Activated CD4-positive, CD25-positive, alpha-beta regulatory T cell (primary cell): ENCODE data around the gene FHIP2A.
A peak's percentile ranks its signal among the peaks of the same experiment; 100 is the strongest.
"Not testable (repeated sequence)": the region's sequence is repeated elsewhere in the genome, so short reads cannot be mapped to it uniquely, and the experiment has no call there.

ENCODE experiments used
- DNase-seq, 4 experiments: peaks; one replicate each; lab custom pipeline; 2025; lab: John Stamatoyannopoulos, UW

FHIP2A gene, protein sequence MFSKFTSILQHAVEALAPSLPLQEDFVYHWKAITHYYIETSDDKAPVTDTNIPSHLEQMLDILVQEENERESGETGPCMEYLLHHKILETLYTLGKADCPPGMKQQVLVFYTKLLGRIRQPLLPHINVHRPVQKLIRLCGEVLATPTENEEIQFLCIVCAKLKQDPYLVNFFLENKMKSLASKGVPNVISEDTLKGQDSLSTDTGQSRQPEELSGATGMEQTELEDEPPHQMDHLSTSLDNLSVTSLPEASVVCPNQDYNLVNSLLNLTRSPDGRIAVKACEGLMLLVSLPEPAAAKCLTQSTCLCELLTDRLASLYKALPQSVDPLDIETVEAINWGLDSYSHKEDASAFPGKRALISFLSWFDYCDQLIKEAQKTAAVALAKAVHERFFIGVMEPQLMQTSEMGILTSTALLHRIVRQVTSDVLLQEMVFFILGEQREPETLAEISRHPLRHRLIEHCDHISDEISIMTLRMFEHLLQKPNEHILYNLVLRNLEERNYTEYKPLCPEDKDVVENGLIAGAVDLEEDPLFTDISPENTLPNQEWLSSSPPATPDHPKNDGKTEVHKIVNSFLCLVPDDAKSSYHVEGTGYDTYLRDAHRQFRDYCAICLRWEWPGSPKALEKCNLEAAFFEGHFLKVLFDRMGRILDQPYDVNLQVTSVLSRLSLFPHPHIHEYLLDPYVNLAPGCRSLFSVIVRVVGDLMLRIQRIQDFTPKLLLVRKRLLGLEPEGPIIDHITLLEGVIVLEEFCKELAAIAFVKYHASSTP

DNA sequence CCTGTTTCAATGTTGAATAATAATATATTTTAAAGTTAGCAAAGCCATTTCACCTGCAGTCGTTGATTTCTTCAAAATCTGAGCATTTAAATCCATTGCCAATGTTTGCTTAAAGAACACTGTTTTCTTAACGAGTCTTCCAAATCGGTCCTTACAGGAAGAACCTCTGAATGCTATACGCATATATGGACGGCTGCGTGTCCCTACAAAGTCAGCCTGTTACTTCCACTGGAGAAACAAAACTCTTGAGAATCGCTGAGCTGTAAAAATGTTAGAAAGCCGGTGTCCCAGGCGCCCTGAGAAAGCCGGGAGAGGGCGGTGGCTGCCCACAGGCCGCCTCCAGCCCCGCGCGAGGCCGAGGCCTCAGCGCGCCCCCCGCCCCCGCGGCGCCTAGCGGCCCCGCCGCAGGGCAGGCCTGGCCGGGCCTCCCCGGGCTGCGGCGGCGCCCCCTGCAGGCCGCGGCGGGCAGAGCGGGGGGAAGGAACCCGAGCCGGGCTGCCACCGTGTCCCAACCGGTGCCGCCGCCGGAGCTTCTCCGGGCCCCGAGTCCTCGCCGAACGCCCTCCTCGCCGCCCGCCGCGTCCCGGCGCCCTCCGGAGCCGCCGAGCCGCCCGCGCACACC lies at the start of gene FHIP2A:
Gene FHIP2A, plus strand, starts transcription at position 488 of the 622 bp plus-strand sequence. CDS start 299 bp downstream, outside the sequence.
- peak; percentile 65 to 76 (median 72) for DNase-seq

DNA sequence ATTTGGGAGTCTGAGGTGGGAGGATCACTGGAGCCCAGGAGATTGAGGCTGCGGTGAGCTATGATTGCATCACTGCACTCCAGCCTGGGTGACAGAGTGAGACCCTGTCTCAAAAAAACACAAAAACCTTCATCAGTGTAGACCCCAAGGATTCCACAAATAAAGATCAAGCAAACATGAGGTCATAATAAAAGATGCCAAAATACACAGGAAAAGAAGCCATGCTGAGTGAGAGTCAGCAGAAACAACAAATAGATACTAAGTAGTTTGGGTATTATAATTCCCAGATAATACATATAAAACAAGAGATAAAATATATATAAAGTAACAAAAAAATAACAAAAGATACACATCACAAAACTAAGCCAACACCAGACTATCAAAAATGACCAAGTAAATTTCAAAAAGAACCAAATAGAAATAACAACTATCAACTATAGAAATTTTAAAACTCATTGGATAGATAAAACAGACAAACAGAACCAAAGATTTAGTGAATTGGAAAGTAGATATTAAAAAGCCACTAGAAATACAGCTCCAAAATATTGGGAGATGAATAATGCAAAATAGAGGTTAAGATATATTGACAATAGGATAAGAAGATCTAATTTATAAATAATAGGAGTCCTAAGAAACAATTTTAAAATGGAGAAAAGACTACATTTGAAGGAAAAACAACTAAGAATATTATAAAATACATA lies 48.9 kb upstream of the FHIP2A start:
- no peak for DNase-seq

DNA sequence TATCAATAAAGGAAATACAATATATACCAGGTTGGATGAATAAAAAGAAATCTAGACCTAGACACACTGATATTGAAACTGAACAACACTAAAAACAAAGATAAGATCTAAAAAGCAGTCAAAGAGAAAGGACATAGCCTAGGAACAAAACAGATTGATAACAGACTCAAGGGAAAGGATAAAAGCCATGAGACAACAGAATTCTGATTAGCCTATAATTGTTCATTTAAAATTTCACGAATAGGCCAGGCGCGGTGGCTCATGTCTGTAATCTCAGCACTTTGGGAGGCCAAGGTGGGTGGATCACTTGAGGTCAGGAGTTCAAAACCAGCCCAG lies 48.4 kb upstream of the FHIP2A start:
- no peak for DNase-seq

DNA sequence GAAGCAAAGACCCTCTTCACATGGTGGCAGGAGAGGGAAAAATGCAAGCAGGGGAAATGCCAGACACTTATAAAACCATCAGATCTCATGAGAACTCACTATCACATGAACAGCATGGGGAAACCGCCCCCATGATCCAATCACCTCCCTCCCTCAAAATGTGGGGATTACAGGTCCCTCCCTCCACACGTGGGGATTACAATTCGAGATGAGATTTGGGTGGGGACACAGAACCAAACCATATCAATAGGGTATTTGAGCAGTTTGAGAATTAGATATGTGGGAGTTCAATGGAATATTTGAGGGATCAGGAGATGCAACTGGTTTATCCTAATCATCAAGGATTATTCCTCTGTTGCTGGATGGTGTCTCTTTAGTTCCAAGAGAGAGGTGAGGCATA lies 46.5 kb upstream of the FHIP2A start:
- not testable (repeated sequence) for DNase-seq

DNA sequence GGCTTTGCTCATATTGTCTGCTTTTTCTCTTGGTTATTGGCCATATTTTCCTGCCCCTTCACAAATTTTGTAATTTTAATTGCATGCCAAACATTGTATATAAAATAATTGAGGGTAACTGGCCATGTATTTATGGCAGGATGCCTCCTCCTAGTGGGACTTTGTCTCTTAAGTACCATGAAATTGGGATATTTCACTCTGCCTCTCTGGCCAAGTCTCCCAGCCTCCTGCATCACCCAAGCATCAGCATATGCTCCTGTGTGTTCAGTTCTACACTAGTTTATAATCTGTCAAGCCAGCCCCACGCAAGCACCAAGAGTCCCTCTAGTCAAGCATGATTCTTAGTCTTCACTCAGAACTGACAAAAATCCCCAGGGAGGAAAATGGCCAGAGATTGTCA lies 44.2 kb upstream of the FHIP2A start:
- no peak for DNase-seq

DNA sequence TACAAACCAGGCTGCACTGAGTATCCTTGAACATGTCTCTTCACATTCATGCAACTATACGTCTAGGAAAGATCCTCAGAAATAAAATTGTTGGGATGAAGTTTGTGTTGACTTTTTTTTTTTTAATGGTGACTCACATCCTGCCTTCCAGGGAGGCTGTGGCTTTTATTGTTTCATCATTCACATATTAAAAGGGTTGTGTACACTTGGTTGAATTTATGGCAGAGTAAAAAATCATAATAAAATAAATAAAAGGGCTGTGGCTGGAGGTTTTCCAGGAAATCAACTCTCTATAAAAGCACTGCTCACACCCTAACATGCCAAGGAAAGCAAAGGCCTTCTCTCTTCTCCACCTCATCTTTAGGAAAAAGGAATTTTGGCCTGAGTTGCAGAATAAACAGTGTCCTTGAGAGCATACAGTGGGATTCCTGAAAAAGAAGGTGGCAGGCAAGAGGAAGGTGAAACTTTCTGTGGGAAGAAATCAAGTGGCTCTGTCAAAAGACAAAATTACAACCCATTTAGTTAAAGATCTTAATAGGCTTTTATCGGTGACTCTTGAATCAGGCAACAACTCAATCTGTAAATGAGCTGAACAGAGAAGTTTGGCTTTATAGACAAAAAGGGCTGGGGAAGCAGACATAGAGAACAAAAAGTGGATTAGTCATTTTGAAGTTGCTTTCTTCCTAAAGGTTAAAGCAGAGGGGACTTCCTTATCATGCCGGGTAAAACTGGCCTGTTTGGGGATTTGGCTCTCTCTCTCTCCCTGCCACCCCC lies 41.6 kb upstream of the FHIP2A start:
- no peak for DNase-seq

DNA sequence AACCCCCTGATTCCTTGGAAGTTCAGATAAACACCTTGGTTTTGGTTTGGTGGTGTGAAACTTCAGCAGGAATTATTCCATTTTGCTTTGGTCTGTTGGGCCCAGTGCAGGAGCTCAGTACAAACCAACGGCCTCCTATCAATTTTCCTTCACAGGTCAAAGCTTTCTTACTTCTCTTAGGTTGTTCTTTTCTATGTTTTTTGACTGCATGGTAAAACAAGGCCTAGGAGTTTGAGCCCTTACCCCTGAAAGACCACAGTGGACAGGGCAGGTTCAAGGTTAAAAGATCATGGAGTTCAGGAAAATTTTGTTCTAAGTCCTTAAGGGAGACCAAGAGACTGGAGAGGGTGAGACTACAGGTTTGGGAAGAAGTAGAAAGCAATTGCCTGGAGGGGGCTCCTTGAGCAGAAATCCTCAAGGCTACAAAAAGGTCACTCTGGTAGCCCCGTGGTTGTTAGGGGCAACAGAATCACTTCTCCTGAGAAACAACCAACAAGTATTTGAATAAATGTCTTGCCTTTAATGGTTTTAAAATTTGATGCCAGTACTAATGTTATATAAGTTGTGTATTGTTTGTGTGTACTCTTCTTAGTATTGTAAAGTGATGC lies 40.9 kb upstream of the FHIP2A start:
- DNase-seq = no peak

DNA sequence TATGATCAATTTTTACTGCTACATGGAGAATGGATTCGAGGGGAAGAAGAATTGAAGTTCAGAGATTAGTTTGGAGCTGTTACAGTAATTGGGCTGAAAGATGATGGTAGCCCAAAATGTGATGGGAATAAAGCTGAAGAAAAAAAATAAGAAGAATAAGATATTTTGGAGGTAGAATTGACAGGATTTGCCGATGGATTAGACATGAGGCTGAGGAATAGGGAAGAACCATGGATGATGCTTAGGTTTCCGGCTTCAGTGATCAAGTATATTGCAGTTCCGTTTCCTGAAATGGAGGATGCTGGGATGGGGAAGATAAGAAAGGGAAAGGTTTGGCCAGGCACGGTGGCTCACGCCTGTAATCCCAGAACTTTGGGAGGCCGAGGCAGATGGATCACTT lies 38.9 kb upstream of the FHIP2A start:
- DNase-seq = no peak

DNA sequence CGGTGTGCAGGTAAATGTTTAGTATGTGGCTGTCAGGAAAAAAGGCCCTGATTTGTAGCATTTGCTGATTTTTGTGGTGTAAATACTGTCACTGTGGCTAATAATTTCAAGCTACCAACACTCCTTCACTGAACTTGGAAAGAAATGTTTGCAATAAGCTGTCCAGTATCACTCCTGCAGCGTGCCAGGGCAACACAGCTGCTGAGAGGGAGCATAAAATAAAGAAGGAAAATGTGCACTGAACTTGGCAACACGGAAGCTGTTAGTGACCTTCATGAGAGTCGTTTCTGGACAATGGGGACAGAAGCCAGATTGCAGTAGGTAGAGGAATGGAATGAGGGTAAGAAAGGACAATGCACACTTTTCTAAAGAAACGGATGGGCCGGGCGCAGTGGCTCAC lies 37.9 kb upstream of the FHIP2A start:
- DNase-seq = no peak

DNA sequence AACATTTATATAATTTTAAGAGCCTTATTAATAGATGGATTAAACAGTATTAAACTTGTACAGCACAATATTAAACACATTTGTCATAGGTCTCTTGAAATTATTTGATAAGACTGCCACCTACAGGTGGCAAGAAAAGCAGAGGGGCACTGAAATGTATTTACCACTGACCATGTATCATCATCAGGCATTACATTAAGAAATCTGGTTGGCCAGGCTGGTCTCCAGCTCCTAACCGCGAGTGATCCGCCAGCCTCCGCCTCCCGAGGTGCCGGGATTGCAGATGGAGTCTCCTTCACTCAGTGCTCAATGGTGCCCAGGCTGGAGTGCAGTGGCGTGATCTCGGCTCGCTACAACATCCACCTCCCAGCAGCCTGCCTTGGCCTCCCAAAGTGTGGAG lies 35.1 kb upstream of the FHIP2A start:
- DNase-seq = not testable (repeated sequence)

DNA sequence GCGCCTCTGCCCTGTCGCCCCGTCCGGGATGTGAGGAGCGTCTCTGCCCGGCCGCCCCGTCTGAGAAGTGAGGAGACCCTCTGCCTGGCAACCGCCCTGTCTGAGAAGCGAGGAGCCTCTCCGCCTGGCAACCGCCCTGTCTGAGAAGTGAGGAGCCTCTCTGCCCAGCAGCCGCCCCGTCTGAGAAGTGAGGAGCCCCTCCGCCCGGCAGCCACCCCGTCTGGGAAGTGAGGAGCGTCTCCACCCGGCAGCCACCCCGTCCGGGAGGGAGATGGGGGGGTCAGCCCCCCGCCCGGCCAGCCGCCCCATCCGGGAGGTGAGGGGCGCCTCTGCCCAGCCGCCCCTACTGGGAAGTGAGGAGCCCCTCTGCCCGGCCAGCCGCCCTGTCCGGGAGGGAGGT lies 34.4 kb upstream of the FHIP2A start:
- not testable (repeated sequence) for DNase-seq

DNA sequence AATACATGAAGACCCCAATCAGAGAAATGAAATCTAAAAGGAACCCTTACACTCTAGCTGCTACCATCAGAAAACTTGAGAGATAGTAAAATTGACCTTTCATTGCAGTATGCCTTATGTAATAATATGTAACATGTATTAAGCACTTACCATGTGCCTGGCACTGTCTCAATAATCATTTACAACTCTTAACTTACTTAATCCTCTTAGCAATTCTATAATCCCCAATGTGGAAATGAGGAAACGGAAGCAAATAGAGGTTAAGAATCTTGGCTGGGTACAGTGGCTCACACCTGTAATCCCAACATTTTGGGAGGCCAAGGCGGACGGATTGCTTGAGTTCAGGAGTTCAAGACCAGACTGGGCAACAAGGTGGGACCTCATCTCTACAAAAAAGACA lies 29.8 kb upstream of the FHIP2A start:
- no peak for DNase-seq

DNA sequence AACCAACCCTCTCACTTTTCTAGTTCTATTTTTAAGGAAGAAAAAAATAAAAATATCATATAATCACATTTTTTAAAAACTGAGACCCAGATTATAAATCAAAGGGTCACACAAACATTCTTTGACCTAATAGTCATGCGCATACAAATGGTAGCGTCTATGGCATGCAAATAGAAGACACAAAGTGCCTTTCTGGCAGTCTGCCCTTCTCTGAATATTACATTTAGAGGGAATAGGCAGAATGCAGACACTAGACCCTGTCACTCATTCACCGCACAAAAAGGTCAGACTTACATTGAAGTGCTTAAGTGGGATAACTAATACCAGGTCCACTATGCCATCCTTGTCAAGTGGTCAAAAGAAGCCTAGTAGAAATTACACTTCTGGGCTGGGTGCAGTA lies 26.5 kb upstream of the FHIP2A start:
- no peak for DNase-seq

DNA sequence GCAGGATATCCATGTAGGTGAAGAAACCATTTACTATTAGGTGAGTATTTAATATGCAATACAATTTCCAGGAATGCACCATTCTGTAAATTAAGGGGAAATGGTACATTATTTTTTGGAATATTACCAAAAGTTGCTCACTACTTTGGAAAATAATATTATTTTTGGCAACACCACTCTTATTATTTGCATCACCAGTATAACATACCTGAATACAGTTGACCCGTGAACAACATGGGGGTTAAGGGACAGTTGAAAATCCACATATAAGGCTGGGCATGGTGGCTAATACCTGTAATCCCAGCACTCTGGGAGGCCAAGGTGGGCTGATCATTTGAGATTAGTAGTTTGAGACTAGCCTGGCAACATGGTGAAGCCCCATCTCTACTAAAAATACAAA lies 21.2 kb upstream of the FHIP2A start:
- no peak for DNase-seq

DNA sequence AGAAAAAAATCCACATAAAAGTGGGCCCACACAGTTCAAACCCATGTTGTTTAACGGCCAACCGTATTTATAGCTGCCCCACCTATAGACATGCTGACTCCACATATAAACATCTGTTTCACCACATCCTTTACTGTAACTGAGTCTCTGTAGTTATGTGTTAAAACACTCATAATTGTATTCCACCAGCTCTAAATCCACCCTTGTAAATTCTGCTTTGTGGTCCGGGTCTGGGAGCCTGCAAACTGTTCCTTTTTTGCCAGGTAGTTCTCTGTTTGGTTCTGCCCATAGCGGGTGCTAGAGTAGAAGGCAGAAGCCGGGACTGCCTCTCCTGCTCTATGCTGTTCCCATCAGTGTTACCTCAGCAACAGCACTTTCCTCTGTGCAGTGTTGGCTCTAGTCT lies 20.2 kb upstream of the FHIP2A start:
- DNase-seq = no peak

DNA sequence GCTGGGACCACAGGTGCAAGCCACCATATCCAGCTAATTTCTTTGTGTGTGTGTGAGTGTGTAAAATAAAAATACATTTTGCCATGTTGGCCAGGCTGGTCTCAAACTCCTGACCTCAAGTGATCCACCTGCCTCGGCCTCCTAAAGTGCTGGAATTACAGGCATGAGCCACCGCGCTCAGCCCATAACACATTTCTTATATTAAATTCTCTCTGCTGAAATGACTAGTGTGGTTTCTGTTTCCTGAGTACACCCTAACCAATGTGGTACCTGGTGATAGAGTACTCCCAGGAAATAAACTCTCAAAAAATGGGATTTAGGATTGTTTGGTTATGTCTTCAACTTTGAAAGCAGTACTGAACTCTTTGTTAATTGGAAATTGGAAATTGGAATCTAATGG lies 19.4 kb upstream of the FHIP2A start:
- DNase-seq = no peak

DNA sequence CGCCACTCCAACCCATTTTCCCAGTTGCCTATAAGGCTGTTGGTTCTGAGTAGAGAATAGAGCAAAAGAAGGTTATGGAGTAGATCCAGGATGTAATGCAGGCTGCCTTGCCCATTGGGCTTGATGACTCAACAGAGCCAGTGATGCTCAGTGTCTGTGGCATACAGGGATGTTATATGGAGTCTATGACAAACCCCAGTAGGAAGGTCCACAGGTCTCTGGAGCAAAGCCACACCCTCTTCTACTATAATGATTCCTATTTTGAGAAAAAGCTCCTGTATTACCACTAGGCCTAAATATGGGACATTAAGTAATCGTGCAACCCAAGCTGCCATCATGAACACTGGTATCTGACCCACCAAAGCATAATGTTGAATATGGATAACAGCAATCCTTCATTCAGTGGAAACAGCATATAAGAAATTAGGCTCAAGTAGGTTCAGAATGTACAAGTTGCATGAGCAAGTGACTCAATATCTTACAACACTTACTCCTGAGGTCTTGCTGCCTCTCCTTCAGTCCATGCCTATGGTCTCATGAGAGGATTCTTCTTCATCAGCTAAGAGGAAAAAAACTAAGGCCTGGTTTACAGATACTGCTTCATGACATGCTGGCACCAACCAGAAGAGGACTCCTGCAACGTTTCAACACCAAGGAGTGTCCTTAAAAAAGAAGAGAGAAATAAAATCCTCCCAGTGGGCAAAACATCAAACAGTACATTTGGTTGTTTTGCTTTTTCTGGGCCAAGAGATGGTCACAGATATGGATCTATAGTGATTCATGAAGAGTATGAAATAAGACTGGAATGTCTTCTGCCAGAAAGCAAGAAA lies 14.8 kb upstream of the FHIP2A start:
- no peak for DNase-seq

DNA sequence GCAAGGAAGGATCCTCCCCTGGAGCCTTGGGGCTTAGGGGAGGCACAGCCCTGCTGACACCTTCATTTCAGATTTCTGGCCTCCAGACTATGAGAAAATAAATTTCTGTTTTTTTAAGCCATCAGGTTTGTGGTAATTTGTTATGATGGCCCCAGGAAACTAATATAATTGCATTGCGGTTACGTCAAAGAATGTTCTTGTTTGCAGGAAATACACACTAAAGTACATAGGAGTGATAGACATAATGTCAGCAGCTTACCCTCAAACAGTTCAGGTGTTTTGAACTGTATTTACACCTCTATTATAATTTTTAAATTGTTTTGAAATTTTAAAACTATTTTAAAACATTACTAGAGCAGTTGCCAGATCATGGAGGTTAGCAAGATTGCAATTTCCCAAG lies 12.6 kb upstream of the FHIP2A start:
- DNase-seq = no peak

DNA sequence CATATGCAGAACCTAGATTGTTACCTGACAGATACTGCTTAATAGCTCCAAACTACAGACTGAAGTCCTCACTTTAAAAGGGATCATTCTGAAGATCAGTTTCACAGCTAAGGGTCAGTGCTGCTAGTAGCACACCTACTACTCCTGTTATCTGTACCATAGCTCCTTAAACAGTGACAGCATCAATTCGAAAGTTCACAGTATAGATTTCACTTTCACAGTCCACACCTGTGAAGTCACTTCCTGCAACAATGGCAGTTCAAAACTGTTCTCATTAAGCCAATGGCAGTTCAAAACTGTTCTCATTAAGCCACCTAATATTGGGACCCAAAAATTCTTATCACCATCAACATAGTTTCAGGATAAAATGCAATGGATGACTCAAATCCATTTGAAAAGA lies 10.7 kb upstream of the FHIP2A start:
- no peak for DNase-seq

DNA sequence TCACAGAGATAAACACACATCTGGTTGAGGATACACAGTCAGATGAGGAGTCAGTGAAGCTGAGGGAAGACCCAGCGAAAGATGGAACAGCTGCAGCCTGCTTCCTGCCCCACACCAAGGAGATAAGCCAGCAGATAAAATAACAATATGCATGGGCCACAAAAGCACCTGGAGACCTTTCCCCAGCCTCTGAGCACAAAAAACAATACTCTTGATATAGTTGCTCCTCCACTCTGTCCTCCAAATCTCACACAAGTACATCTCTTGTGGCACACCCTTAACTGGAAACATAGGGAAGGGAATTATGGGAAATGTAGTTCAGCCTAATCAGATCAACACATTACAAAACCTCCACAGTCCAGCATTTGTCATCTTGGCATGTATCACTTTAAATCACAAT lies 9.7 kb upstream of the FHIP2A start:
- no peak for DNase-seq
